GM12872 (cell line): Measurements from ENCODE around the gene RHOF.

ENCODE experiments used
- CTCF ChIP-seq: IDR thresholded peaks from 3 replicates; pipeline ENCODE4 v1.5.1; 2011; ENCODE audit warnings: low read depth, mild to moderate bottlenecking, low read length, moderate library complexity; ENCODE audit not compliant: insufficient read depth

Gene RHOF

GRCh38 chr12:121793440-121793837 is at the start of gene RHOF:
RHOF (minus strand) TSS chr12:121793688; CDS start chr12:121793633, 55 bp downstream.
- no peak for TF ChIP-seq CTCF

- TF ChIP-seq CTCF = no peak
Measured at GRCh38 chr12:121839993-121840761, 46.7 kb upstream of the RHOF start.

- TF ChIP-seq CTCF = no peak
Measured at GRCh38 chr12:121839106-121839992, 45.9 kb upstream of the RHOF start.

- no peak for TF ChIP-seq CTCF
Measured at GRCh38 chr12:121838126-121838525, 44.6 kb upstream of the RHOF start.

- TF ChIP-seq CTCF = no peak
Measured at GRCh38 chr12:121837680-121838079, 44.2 kb upstream of the RHOF start.

GRCh38 chr12:121831571-121832245 is 38.2 kb upstream of the RHOF start:
- TF ChIP-seq CTCF = no peak
